Bronchial epithelial cell (primary cell): ENCODE data around the gene CLIC1. TPM values are rescaled to one million over a fixed set of nuclear protein-coding genes. Genes with fewer than 3 reads are reported as not detected.

Experiments
- DNase-seq: peaks from one replicate; pipeline ENCODE4 v3.0.0-alpha.2; 2010; ENCODE audit warnings: low read depth
- FAIRE-seq: peaks from 2 replicates; lab custom pipeline; 2011; peaks lifted over from hg19 to GRCh38; lab: Jason Lieb, UNC
- H3K27me3 ChIP-seq: 2 replicates; pipeline ENCODE4 v1.5.1; 2011; ENCODE audit warnings: low read length; ENCODE audit not compliant: control insufficient read depth, insufficient read depth
- H3K36me3 ChIP-seq: 2 replicates; pipeline ENCODE4 v1.5.1; 2011; ENCODE audit warnings: low read length; ENCODE audit not compliant: control insufficient read depth, insufficient read depth
- H3K4me3 ChIP-seq: 2 replicates; pipeline ENCODE4 v1.5.1; 2011; ENCODE audit warnings: mild to moderate bottlenecking, low read depth, low read length, control low read depth
- CTCF ChIP-seq: IDR thresholded peaks from 2 replicates; pipeline ENCODE4 v1.5.1; 2011; ENCODE audit warnings: mild to moderate bottlenecking, moderate library complexity, low read length, control low read depth, inconsistent platforms; ENCODE audit not compliant: insufficient read depth, severe bottlenecking
- total RNA-seq: library from RNA; depleted of rRNA; stranded (reverse); fragments of >200 nt; gene quantifications from 2 replicates; pipeline ENCODE4 v1.2.1, GENCODE V29; 2014

CLIC1 gene
- total RNA-seq, 1 donor from 2014 or later, result 480 TPM

DNA sequence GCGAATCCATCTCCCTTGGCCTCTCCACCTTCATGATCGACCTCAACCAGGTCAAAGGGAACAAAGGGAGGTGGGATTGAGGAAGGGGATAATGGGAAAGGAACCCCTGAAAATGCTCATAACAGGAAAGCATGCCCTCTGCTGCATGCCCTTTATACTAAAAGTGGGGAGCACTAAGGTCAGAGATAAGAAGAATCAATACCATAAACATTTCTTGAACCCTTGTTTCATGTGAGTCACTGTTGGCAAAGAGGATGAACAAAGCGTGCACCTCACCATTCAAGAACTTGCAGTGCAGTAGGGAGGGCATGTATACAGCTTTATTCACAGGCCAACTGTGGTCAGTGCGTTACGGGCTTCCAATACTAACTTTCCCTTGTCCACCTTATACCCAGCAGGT lies 24.5 kb upstream of the CLIC1 start:
- FAIRE-seq, result no peak
- H3K4me3 ChIP-seq, result no peak overlapping the region
- no peak for TF ChIP-seq CTCF
- H3K27me3 ChIP-seq, result no peaks in the 10 kb centered on the region
- peaks cover 11% of the 10 kb centered on the region for H3K36me3 ChIP-seq
- no peak for DNase-seq

DNA sequence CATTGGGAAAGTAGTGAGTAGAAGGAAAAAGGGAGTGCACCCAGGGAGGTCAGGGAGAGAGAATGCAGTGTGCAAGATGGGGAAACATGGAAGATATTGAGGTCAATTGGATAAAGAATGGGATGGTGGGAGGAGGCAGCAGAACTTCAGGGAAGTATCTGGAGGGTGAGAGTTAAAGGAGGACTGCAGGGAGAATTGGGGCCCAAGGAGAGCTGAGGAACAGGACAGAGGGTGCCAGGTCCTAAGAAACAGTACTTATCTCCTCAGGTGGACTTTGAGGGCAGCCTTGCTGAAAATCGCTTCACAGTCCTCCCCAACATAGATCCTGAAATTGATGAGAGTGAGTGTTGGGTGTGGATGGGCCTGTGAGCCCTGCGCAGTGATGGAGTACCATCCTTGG lies 22.0 kb upstream of the CLIC1 start:
- H3K36me3 ChIP-seq, result peaks cover 11% of the 10 kb centered on the region
- no peak for FAIRE-seq
- no peak for TF ChIP-seq CTCF

DNA sequence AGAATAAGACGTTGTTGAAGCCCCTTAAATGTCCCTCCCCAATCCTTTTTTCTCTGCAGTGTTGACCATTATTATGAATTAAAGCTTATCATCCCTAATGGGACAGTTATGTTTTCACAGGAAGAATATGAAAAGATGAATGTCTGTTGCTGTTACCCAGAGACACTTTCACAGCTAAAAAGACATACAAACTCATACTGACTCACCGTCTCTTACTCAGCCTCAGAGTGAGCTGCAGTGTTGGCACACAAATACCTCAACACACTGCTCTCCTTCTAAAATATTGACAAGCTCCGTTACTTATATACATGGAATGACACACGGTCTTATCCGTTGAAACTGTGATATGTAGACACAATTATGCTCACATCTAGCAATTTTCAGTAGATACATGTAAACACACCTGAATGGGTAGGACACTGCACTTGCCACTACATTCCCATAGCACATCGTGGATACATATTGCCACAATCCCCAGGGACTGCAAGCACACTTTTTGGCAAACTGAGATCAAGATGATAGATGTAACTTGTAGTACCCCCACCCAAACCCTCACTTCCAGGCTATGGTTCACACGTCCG lies 16.5 kb upstream of the CLIC1 start:
- TF ChIP-seq CTCF, result no peak
- Histone ChIP-seq H3K4me3 (no peak overlapping the region), H3K27me3 (no peaks in the 10 kb centered on the region), H3K36me3 (no peaks in the 10 kb centered on the region)
- DNase-seq (peak; percentile 83), FAIRE-seq (no peak)

More for the DNA sequence above, 22.0 kb upstream of the CLIC1 start:
- DNase-seq, result no peak
- H3K4me3 ChIP-seq, result no peak overlapping the region
- H3K27me3 ChIP-seq, result no peaks in the 10 kb centered on the region

DNA sequence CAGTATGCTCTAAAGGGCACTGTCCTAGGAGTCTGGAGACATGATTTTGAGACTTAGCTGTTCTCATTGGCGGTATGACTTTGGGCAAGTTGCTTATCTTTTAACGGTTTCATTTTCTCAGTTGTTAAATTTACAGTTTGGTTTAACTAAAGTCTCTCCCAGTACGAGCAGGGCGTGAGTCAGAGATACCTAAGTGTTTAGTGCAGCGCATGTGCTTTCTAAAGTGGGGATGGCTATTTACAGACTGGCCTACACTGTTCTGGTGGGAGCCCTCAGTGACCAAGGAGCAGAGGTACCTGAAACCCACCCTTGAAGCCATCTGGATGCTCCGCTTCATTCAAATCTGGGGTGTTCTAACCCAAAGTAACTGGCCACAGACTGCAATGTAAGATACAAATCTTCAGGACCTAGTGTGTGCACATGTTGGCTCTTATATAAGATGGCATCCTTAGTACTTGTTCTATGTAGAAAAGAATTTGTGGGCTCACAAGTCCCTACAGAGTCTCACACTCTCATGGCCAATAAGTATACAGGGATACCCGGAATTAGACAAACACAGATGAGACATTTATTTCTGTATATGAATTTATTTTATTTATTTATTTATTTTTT lies 14.2 kb upstream of the CLIC1 start:
- DNase-seq (no peak), FAIRE-seq (no peak)
- H3K36me3 ChIP-seq, result peaks cover 2% of the 10 kb centered on the region
- H3K4me3 ChIP-seq, result no peak overlapping the region
- no peak for TF ChIP-seq CTCF
- H3K27me3 ChIP-seq, result no peaks in the 10 kb centered on the region

DNA sequence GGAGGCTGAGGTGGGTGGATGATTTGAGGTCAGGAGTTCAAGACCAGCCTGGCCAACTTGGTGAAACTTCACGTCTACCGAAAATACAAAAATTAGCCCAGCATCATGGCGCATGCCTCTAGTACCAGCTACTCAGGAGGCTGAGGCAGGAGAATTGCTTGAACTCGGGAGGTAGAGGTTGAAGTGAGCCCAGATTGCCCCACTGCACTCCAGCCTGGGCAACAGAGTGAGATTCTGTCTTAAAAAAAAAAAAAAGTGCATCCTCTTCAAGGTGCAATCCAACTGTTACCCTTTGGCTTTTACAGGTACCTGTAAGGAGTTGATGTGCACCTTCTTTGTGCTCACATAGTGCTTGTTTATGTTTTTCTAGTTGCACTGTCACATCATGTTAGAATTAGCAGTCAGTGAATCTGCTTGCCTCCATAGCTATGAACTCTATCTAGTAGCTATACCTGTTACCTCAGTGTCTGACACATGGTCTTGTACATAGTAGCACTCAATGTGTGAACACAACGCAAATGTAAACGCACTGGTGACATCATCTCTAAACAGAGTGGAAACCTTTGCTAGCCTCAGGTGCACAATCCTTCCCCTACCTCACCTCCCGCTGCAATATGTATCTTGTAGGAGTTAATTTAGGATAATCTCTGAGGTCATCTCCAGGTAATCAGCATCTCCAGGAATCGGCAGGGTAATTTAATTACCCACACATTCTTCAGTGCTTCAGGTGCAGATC lies 13.1 kb upstream of the CLIC1 start:
- no peak for TF ChIP-seq CTCF
- DNase-seq (no peak), FAIRE-seq (no peak)
- Histone ChIP-seq H3K36me3 (peaks cover 2% of the 10 kb centered on the region), H3K4me3 (no peak overlapping the region), H3K27me3 (no peaks in the 10 kb centered on the region)
